Choroid plexus epithelial cell (primary cell): ENCODE results near the gene TMEM200C.
A peak's percentile ranks its signal among the peaks of the same experiment; 100 is the strongest.

ENCODE experiments used
- DNase-seq: peaks from one replicate; pipeline ENCODE4 v3.0.0-alpha.2; 2010; ENCODE audit warnings: low read depth
- H3K4me3 ChIP-seq: 2 replicates; pipeline ENCODE4 v1.5.1; 2011; ENCODE audit warnings: low read depth, mild to moderate bottlenecking, control low read depth, low read length, moderate library complexity
- CTCF ChIP-seq: conservative IDR thresholded peaks from 2 replicates; pipeline ENCODE4 v1.5.1; 2011; ENCODE audit warnings: low read depth, mild to moderate bottlenecking, control low read depth, inconsistent platforms, low read length, moderate library complexity

TMEM200C gene

GRCh38 chr18:5893956-5894610, 1.2 kb downstream of the TMEM200C start:
- DNase-seq = no peak
- no peak for TF ChIP-seq CTCF
- H3K4me3 ChIP-seq = no peak overlapping the region

- H3K4me3 ChIP-seq = no peak overlapping the region
- no peak for DNase-seq
- TF ChIP-seq CTCF = no peak
These were observed 2.4 kb downstream of the TMEM200C start for GRCh38 chr18:5892823-5893431.

- no peak for DNase-seq
- no peak for TF ChIP-seq CTCF
- no peak overlapping the region for H3K4me3 ChIP-seq
These were observed 3.5 kb downstream of the TMEM200C start for GRCh38 chr18:5891854-5892215.

- no peak overlapping the region for H3K4me3 ChIP-seq
- no peak for TF ChIP-seq CTCF
- DNase-seq = no peak
These were observed 4.0 kb downstream of the TMEM200C start for GRCh38 chr18:5891184-5891853.

DNA sequence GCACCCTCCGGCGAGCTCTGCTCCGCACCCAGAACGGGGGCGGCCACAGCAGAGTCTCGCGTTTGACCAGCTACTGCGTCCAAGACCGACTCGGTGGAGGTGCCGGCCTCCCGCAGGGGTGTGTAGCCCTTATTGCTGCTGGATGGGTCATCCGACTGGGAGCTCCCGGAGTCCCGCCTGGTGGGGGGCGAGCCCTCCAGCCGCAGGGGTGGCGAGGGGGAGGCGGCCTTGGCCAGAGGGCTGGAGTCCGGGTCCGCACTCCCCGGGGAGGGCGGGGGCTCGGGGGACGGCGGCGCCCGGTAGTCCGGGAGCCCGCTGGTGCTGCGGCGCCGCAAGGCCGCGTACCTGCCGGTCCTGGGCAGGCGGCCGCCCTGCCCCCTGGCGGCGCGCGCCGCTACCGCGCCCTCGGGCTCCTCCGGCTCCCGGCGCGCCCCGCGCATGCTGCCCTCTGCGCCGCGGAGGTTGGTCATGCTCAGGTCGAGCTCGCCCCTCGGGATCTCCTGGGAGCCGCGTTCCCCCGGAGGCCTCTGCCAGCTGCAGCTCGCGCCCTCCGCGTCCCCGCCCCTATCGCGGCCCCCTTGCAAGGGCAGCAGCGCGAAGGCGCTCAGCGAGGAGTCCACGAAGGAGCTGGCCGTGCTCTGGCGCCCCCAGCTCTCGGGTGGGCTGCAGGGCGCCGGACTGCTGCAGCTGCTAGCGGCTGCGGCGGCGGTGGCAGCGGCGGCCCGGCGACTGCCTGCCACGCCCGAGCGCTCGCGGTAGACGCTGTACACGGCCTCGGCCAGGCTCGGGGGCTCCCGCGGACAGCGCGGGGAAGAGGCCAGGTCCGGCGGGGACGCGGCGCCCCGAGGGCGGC, 4.8 kb downstream of the TMEM200C start:
- peak overlapping the region; percentile 20 for H3K4me3 ChIP-seq
- DNase-seq = no peak
- TF ChIP-seq CTCF = no peak

DNA sequence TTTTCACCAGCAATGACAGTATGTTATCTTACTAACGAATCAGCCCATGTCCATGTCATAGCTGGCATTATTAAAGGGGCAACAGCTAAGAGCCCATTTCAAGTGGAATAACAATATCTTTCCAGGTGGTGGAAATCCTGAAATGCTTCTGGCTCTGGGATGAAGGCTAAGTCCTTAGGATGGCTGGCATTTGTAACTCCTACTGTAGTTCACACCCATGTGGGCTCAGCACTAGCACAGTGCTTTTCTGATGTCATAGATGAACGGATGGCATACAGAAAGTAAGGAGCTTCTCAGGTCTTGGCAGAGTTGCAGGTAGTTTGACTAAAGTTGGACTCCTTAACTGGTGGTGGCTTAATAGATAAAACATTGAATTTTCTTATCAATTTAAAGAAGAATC, 10.0 kb downstream of the TMEM200C start:
- DNase-seq = no peak
- no peak for TF ChIP-seq CTCF

More for the DNA sequence above, 10.0 kb downstream of the TMEM200C start:
- H3K4me3 ChIP-seq = no peak overlapping the region
